D341Med (cell line): ENCODE data around the gene TWIST2.

Experiments used
- DNase-seq: peaks from one replicate; pipeline ENCODE4 v3.0.0; 2012; ENCODE audit warnings: low spot score

TWIST2 gene

GRCh38 chr2:238873381-238873801, 25.5 kb downstream of the TWIST2 start:
- no peak for DNase-seq

- DNase-seq, result no peak
Measured at GRCh38 chr2:238873841-238874240, 26.0 kb downstream of the TWIST2 start.

- no peak for DNase-seq
Measured at GRCh38 chr2:238874330-238875050, 26.6 kb downstream of the TWIST2 start.

GRCh38 chr2:238875101-238875470, 27.2 kb downstream of the TWIST2 start:
- no peak for DNase-seq

GRCh38 chr2:238875471-238876231, 27.8 kb downstream of the TWIST2 start:
- no peak for DNase-seq

- DNase-seq, result no peak
Measured at GRCh38 chr2:238876232-238876630, 28.3 kb downstream of the TWIST2 start.

- DNase-seq, result no peak
Measured at GRCh38 chr2:238878051-238878735, 30.3 kb downstream of the TWIST2 start.

- no peak for DNase-seq
Measured at GRCh38 chr2:238879043-238879442, 31.2 kb downstream of the TWIST2 start.

GRCh38 chr2:238879621-238880377, 31.9 kb downstream of the TWIST2 start:
- no peak for DNase-seq

GRCh38 chr2:238881353-238882081, 33.6 kb downstream of the TWIST2 start:
- DNase-seq, result no peak

- DNase-seq, result no peak
Measured at GRCh38 chr2:238882082-238882755, 34.3 kb downstream of the TWIST2 start.

- DNase-seq, result no peak
Measured at GRCh38 chr2:238883421-238883901, 35.6 kb downstream of the TWIST2 start.

GRCh38 chr2:238884122-238884811, 36.4 kb downstream of the TWIST2 start:
- no peak for DNase-seq

- DNase-seq, result no peak
Measured at GRCh38 chr2:238884812-238885408, 37.0 kb downstream of the TWIST2 start.

GRCh38 chr2:238886453-238887094, 38.7 kb downstream of the TWIST2 start:
- no peak for DNase-seq

GRCh38 chr2:238887616-238888015, 39.7 kb downstream of the TWIST2 start:
- no peak for DNase-seq

GRCh38 chr2:238888781-238889180, 40.9 kb downstream of the TWIST2 start:
- no peak for DNase-seq

- DNase-seq, result no peak
Measured at GRCh38 chr2:238890131-238890530, 42.2 kb downstream of the TWIST2 start.
